ENCODE data around the gene LGALSL. TPM values are rescaled to one million over a fixed set of nuclear protein-coding genes. Genes with fewer than 3 reads are reported as not detected.

LGALSL gene
- total and polyA plus RNA-seq, 9 of the 15 experiments (the other 6 are each of a cell fraction or from before 2014, with no cell fraction given) = 0.04 to 0.29 (median 0.14) TPM; not detected in 3

DNA sequence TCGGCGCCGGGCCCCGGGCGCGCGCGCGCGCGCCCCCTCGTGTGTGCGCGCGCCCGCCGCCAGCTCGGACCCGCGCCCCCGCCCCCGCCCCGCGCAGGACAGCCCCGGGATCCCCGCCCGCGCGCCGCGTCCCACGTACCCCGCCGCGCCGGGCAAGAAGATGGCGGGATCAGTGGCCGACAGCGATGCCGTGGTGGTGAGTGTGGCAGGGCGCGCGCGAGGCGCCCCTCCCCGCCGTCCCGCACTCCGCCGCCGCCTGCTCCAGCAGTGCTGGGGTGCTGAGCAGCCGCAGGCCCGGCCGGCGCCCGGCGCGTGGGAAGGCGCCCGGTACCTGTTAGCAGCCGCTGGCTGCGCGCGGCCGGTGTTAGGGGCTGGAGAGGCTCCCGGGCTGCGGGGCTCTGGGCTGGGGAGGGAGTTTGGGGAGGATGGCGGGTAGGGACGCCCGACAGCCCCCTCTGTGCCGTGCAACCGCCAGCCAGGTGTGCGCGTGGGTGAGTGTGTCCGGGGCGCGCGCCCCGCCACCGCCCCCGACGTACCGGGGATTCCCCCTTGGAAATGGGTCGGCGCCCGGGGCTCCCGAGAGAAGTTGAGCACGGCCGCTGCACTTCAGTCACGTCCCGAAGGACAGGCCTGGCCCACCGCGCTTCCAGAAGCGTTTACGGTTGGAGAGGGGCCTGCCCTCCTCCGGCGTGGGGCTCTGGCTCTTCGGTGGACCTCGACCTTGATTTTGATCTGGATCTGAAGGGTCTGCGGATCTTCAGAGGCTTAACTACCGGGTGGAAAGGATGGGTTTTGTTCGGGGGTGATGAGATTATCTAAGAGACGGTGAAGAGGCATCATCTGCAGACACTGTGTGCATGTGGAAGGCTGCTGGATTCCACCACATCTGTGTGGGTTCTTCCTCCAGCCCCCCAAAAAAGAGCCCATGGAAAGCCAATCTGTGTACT is 697 bp downstream of the LGALSL start (continued):
- TF ChIP-seq ARID4B (CRISPR knock-in tag; IDR thresholded peaks at IDR 0.05) (0 out of 2 replicates have a peak, but pooled peaks have one; percentile 25), PHF8 (IDR thresholded peaks at IDR 0.05; ENCODE audit: borderline replicate concordance, low read length) (peak; percentile 41; the same call in 1 of the 2 replicates), ZNF184 (CRISPR knock-in tag; IDR thresholded peaks at IDR 0.05) (no peak), VEZF1 (CRISPR knock-in tag; IDR thresholded peaks at IDR 0.05) (peak; percentile 50), ZFX (CRISPR knock-in tag; IDR thresholded peaks at IDR 0.05) (peak; percentile 23; the same call in 1 of the 2 replicates), RBM34 (IDR thresholded peaks at IDR 0.05; ENCODE audit: borderline replicate concordance, insufficient read depth, low read length) (no peak), NRF1 (conservative IDR thresholded peaks at IDR 0.05 in 1 of 2, IDR thresholded peaks at IDR 0.05 in 1 of 2) (peak in 1 of 2 experiments; percentile 26; a peak in 2 of 4 replicates), ZBTB33 (CRISPR knock-in tag; IDR thresholded peaks at IDR 0.05) (0 out of 2 replicates have a peak, but pooled peaks have one; percentile 52)

Measured in K562 (cell line).